Measurements from ENCODE around the gene ARHGAP15. TPM values are rescaled to one million over a fixed set of nuclear protein-coding genes. Genes with fewer than 3 reads are reported as not detected.

ARHGAP15 gene
- total and polyA plus RNA-seq, 4 donors: 3.8 to 17.9 (median 13.2) TPM

- TF ChIP-seq ZBTB33 (IDR thresholded peaks at IDR 0.05): no peak
These were observed 269.6 kb downstream of the ARHGAP15 start (continued) for GRCh38 chr2:143398781-143399180.

- no peaks in the 10 kb centered on the region for H3K9me3 ChIP-seq (ENCODE audit: control insufficient read depth in 4 of 4, low read length in 3 of 4)
- no peaks in the 10 kb centered on the region for H3K27me3 ChIP-seq (ENCODE audit: control insufficient read depth in 4 of 4, insufficient read depth in 4 of 4, low read length in 3 of 4)
- TF ChIP-seq HNF4A (conservative IDR thresholded peaks at IDR 0.05): no peak
- TF ChIP-seq RXRA (IDR thresholded peaks at IDR 0.05): no peak
- TF ChIP-seq JUND (IDR thresholded peaks at IDR 0.05): no peak
- TF ChIP-seq FOXA1 (IDR thresholded peaks at IDR 0.05): no peak
- no peak for TF ChIP-seq EGR1 (IDR thresholded peaks at IDR 0.05; ENCODE audit: low read depth in 2 of 2)
- no peak for TF ChIP-seq NR2F2 (IDR thresholded peaks at IDR 0.05)
- no peak for TF ChIP-seq RAD21 (IDR thresholded peaks at IDR 0.05)
- TF ChIP-seq REST (IDR thresholded peaks at IDR 0.05): no peak
- no peak overlapping the region for H3K4me3 ChIP-seq (ENCODE audit: low read depth in 1 of 3, low read length in 3 of 3)
- DNase-seq (ENCODE audit: low spot score): no peak
- no peak overlapping the region for H3K27ac ChIP-seq (ENCODE audit: low read depth in 1 of 2, low read length in 2 of 2)
- no peaks in the 10 kb centered on the region for H3K4me1 ChIP-seq (ENCODE audit: control insufficient read depth in 4 of 4, insufficient read depth in 4 of 4, low read length in 3 of 4)
- WGBS: 72% methylated on average over 2 of the region's 2 CpGs
- no peaks in the 10 kb centered on the region for H3K36me3 ChIP-seq (ENCODE audit: control insufficient read depth in 4 of 4, insufficient read depth in 3 of 4, low read depth in 1 of 4, low read length in 3 of 4)
- H3K9ac ChIP-seq (ENCODE audit: low read depth in 1 of 2, low read length in 2 of 2): no peak overlapping the region
These were observed 270.4 kb downstream of the ARHGAP15 start for GRCh38 chr2:143399631-143400069.

- no peak for DNase-seq (ENCODE audit: low spot score)
- H3K9ac ChIP-seq (ENCODE audit: low read depth in 1 of 2, low read length in 2 of 2): no peak overlapping the region
- H3K36me3 ChIP-seq (ENCODE audit: control insufficient read depth in 4 of 4, insufficient read depth in 3 of 4, low read depth in 1 of 4, low read length in 3 of 4): no peaks in the 10 kb centered on the region
- no peaks in the 10 kb centered on the region for H3K9me3 ChIP-seq (ENCODE audit: control insufficient read depth in 4 of 4, low read length in 3 of 4)
- WGBS: 91% methylated on average over 2 of the region's 2 CpGs
- no peak for TF ChIP-seq YY1 (IDR thresholded peaks at IDR 0.05)
- TF ChIP-seq HNF4G (IDR thresholded peaks at IDR 0.05): no peak
- no peak for TF ChIP-seq TAF1 (conservative IDR thresholded peaks at IDR 0.05)
- no peak for TF ChIP-seq REST (IDR thresholded peaks at IDR 0.05)
- TF ChIP-seq FOXA2 (IDR thresholded peaks at IDR 0.05): no peak
- no peak for TF ChIP-seq GABPA (IDR thresholded peaks at IDR 0.05 in 1 of 2, conservative IDR thresholded peaks at IDR 0.05 in 1 of 2)
- no peak for TF ChIP-seq JUND (IDR thresholded peaks at IDR 0.05)
- no peak for TF ChIP-seq HNF4A (conservative IDR thresholded peaks at IDR 0.05)
- no peak for TF ChIP-seq FOXA1 (IDR thresholded peaks at IDR 0.05)
- no peak overlapping the region for H3K27ac ChIP-seq (ENCODE audit: low read depth in 1 of 2, low read length in 2 of 2)
- H3K4me1 ChIP-seq (ENCODE audit: control insufficient read depth in 4 of 4, insufficient read depth in 4 of 4, low read length in 3 of 4): no peaks in the 10 kb centered on the region
- H3K27me3 ChIP-seq (ENCODE audit: control insufficient read depth in 4 of 4, insufficient read depth in 4 of 4, low read length in 3 of 4): no peaks in the 10 kb centered on the region
- H3K4me3 ChIP-seq (ENCODE audit: low read depth in 1 of 3, low read length in 3 of 3): no peak overlapping the region
These were observed 272.6 kb downstream of the ARHGAP15 start for GRCh38 chr2:143401861-143402260.

Measured in liver (tissue), 9 donors.